ENCODE results near the gene CSF2.

Gene CSF2

DNA sequence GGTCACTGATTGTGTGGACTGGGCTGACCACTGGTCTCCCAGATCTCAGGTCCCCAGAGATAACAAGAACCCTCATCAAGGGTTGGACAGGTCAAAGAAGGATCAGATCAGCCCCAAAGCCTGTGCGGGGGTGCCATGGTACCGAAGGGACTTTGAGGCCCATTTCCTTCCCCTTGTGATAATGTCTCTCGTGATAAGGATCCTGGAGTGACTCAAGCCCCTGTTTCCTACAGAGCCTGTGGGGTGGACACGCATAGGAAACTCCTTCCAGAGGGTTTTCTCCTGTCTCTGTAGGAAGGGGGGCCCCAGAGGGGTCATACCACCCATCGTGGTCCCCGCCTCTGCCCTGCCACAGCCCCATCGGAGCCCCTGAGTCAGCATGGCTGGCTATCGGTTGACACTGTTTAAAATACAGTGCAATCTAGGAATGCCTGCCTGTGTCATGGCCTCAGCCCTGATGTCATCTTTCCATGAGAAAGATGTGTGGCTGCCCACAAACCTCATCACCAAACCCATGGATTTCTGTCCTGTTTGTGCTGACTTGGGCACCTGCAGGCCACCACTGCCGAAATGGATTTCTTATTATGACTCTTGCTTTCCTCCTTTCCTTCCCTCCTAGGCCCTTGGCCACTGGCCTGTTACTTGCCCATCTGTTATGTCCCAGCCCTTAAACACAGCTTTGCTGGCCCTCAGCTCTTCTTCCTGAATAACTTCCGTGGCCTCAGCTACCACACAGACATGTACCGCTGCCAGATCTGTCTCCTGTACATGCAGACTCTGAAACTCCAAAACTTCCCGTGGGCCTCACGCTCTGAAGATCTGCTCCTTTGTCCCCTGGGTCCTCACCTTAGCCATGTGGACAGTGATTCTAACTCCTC is 2.9 kb upstream of the CSF2 start:
- DNase-seq = no peak

DNA sequence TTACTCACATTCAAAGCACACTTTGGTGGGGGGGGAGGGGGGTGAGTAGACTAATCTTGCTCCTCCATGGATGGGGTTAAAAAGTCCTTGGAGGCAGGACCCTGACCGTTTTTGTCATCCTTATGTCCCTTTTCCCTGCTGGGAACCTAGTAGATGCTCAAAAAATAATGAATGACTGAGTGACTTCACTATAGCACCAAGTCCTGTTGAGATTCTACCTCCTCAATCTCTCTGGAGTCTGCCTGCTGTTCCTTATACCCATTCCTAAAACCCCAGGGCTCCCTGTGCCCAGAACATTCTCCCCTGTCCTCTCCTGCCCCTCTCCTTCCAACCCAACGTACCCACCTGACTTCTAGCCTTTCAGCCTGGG is 2.3 kb upstream of the CSF2 start:
- DNase-seq = no peak

GRCh38 chr5:132072070-132072469 is 1.5 kb upstream of the CSF2 start:
- DNase-seq = no peak

DNA sequence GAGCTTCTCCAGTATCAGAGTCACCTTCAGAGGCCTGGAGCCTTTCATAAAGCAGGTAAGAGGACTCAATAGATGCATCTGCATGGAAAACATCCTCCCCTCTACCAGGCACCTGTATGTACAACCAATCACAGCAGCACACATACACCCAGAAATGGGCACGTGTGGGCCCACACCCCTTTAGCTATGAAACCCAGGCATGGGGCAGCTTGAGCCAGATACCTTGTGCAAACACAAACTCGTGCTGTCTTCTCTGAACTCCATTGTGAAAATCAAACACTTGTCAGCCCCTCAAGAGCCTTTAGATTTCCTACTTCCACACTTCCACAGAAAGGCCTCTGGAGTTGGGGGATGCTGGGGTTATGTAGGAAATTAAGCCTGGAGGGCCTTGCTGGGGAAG is 1.1 kb upstream of the CSF2 start:
- no peak for DNase-seq

DNA sequence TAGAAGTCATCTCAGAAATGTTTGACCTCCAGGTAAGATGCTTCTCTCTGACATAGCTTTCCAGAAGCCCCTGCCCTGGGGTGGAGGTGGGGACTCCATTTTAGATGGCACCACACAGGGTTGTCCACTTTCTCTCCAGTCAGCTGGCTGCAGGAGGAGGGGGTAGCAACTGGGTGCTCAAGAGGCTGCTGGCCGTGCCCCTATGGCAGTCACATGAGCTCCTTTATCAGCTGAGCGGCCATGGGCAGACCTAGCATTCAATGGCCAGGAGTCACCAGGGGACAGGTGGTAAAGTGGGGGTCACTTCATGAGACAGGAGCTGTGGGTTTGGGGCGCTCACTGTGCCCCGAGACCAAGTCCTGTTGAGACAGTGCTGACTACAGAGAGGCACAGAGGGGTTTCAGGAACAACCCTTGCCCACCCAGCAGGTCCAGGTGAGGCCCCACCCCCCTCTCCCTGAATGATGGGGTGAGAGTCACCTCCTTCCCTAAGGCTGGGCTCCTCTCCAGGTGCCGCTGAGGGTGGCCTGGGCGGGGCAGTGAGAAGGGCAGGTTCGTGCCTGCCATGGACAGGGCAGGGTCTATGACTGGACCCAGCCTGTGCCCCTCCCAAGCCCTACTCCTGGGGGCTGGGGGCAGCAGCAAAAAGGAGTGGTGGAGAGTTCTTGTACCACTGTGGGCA is 642 bp downstream of the CSF2 start:
- DNase-seq = no peak

DNA sequence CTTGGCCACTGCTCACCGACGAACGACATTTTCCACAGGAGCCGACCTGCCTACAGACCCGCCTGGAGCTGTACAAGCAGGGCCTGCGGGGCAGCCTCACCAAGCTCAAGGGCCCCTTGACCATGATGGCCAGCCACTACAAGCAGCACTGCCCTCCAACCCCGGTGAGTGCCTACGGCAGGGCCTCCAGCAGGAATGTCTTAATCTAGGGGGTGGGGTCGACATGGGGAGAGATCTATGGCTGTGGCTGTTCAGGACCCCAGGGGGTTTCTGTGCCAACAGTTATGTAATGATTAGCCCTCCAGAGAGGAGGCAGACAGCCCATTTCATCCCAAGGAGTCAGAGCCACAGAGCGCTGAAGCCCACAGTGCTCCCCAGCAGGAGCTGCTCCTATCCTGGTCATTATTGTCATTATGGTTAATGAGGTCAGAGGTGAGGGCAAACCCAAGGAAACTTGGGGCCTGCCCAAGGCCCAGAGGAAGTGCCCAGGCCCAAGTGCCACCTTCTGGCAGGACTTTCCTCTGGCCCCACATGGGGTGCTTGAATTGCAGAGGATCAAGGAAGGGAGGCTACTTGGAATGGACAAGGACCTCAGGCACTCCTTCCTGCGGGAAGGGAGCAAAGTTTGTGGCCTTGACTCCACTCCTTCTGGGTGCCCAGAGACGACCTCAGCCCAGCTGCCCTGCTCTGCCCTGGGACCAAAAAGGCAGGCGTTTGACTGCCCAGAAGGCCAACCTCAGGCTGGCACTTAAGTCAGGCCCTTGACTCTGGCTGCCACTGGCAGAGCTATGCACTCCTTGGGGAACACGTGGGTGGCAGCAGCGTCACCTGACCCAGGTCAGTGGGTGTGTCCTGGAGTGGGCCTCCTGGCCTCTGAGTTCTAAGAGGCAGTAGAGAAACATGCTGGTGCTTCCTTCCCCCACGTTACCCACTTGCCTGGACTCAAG is 1.5 kb downstream of the CSF2 start:
- no peak for DNase-seq

- no peak for DNase-seq
These were observed 2.1 kb downstream of the CSF2 start for GRCh38 chr5:132075719-132076077.

- no peak for DNase-seq
These were observed 2.7 kb downstream of the CSF2 start for GRCh38 chr5:132076202-132076830.

DNA sequence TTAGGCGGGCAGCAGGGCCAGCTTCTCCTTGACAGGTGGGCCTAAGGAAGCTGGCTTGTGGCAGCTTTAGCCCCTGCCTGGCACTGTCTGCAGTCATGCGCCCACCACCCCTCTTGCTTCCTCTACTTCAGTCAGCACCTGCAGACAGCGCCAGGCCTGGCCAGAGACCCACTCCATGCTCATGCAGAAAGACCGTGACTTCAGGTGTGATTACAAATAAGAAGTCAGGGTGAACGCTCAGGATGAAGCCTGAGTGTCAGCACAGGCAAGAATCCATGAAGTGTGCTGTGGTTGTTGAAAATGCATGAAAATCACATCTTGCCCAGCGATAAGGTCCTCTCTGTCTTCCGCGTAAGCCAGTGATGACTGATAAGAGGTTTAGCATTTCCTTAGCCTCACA is 3.4 kb downstream of the CSF2 start:
- DNase-seq = no peak

GRCh38 chr5:132079081-132079480 is 5.5 kb downstream of the CSF2 start:
- no peak for DNase-seq

DNA sequence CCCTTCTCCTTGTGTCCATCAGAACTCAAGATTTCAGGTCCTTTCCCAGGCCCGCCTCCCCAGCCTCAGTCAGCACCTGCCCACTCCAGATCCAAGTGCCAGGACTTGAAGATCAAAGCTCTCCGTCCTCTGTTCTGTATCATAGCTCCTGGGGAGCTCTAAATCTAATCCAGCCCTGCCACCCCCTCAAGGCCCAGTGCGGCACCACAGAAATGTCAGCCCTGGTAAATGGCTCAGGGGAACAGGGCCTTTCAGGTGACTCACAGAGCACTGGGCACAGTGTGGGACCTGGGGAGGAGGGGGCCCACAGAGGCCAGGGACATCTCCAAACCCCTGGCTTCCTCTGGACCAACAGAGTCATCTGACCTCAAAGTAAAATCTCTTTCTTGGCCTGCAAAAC is 6.0 kb downstream of the CSF2 start:
- no peak for DNase-seq

DNA sequence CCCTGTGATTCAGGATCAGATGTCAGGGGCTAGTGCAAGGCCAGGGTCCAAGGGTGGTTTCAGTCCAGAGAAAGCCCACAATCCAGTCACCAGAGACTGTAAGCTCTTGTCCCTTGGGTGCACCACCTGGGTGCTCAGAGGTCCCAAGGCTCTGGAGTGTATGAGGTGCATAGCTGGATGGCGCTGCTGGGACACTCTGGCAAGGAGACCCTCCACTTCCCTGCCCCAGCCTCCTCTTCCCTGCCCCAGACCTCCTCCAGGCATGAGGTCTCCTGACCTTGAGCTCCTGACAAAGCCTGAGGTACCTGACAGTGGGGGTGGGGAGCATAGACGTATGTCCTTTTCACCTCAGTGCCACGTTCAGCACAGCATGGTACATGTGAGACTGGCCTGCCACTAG is 7.0 kb downstream of the CSF2 start:
- no peak for DNase-seq

DNA sequence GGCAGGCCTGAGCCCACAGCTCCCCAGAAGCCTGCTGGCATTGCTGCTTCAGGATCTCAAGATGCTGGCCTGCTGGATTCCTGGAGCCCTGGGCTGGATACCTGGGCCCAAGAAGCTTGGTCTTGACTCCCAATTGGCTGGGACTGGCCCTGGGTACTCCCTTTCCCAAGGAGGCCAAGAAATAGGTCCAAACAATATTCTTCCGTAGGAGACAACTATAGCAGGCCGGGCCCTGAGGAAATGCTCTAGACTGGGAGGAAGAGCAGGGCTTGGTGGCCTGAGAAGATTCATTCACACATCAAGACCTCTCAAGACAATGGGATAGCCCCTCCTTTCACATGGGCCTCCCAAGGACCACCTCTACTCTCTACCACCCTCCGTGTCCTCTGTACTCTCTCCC is 7.9 kb downstream of the CSF2 start:
- DNase-seq = no peak

DNA sequence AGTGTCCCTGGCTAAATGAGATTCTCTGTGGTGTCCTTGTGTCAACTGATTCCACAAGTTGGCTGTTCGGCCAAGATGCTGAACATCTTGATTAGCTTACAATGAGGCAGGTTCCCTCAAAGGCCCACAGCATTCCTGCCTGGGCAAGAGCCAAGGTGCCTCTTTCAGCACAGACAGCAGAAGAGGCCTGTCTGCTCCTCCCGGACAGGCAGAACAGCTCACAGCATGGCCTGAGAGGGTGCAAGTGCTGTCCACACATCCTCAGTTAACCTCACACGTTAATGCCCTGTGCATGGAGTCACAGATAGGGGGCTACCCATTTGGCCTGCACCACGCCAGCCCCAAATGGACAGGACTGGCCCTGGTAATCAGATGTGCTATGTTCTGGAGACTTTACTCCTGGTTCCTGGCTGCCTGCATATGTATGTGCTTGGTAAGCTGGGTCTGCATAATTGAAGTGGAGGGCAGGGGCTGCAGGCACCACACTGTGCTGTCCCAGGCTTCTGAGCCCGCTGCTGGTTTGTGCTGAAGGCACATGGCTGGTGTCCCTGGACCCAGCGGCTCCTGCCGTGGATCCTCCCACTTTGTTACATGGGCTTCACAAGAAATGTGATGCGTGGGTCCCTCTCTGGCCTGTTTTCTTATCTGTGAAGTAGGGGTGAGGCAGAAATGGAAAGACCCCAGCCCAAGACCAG is 8.9 kb downstream of the CSF2 start:
- no peak for DNase-seq

- no peak for DNase-seq
These were observed 9.6 kb downstream of the CSF2 start for GRCh38 chr5:132083071-132083678.

DNA sequence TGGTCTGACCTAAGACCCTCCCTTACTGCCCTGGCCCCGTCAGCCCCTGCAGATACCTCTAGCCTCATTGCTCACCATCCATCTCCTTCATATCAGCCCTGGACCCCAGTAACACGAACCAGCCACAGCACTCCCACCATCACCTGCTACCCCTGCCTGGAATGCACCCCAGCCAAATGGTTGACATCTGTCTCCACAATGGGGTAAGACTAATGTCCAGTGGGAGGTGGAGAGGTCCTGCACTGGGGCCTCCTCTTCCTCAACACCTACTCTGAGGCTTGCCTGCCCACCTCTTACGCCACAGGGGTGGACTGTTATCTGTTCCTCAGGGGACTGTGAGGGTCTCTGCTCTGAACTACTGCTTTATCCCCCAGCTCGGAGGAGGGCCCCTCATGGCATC is 12.1 kb downstream of the CSF2 start:
- no peak for DNase-seq

- DNase-seq = no peak
These were observed 12.7 kb downstream of the CSF2 start for GRCh38 chr5:132086277-132086794.

DNA sequence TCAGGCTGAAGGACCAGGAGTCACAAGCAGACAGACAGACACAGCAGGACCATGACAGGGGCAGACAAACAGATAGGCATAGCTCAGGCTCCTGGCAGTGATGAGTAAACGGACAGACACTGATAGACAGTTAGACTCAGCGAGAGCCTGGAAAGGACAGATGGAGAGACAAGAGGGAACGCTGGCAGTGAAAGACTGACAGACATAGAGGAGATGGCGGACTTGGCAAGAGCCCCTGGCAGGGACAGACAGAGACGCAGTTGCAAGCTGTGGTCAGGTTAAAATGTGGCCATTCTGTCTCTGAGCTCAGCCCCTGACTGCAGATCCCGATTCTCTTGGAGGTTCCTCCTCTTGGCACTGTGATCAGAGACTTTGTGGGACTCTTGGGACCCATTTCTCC is 13.6 kb downstream of the CSF2 start:
- DNase-seq = no peak

DNA sequence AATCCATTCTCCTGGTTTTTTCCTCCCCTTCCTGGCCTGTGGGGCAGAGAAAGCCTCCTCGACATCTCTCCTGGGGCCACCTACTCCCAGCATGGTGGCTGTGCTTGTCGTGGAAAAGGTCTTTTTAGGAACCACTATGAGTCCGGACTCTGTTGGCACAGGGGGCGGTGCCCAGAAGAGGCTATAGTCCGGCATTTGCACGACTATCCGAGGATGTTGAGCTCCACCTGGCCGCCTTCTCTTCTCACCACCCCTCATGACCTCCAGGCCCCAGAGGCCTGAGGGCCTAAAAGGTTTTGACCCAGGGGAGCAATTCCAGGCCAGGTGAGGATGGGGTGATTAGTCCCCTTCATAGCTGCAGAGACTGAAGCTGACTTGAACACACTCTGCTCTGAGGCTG is 14.1 kb downstream of the CSF2 start:
- no peak for DNase-seq

DNA sequence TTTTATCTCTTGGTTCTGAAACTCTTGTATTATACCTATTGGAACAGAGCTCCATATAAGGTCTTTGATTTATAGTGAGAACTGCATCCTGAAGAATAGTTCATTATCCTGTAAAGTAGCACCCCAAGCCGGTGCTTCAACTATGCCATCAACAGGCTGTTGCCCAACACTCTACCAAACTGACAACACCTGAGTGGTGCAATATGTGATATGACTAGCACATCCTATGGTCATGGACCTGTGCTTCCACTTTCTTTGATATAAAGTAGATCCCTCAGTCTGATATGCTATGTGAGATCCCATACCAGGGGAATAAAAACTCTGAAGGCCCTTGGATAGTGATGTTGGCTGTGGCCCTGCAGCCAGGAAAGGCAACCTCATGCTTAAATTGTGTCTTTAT is 15.8 kb downstream of the CSF2 start:
- no peak for DNase-seq

DNA sequence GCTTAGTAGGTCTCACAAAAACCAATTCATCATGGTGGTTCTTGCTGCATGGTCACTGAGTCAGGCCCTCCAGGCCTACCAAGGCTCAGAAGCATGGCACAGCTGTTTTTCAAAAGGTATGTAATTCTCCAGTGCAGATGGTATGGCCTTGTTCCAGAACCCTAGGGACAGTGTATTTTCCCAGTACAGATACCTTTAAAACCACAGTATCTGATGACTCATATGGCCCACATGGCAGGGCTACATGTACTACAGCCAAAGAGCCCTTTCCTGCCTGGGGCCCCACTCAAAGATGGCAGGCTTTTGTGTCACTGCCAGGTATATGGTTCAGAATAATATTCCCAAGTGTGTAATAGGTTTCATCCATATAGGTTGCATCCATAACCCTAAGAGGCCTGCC is 16.5 kb downstream of the CSF2 start:
- DNase-seq = no peak

GRCh38 chr5:132093271-132093670 is 19.7 kb downstream of the CSF2 start:
- no peak for DNase-seq

All from activated gamma-delta T cell treated with Interleukin-2 at 50 U/mL for 16 hours (primary cell).